ENCODE data around the gene MRPL58. TPM values are rescaled to one million over a fixed set of nuclear protein-coding genes. Genes with fewer than 3 reads are reported as not detected.

MRPL58 gene
- total and polyA plus RNA-seq, 10 of the 15 experiments (the other 5 are each of a cell fraction or from before 2014, with no cell fraction given): 23.0 to 64.3 (median 51.9) TPM

GRCh38 chr17:74964988-74965622, 47.4 kb upstream of the MRPL58 start:
- POLR2A ChIA-PET: no interaction called here
- Histone ChIP-seq H3K79me2 (ENCODE audit: control insufficient read depth, insufficient read depth, low read length) (no peaks in the 10 kb centered on the region), H3K9ac (ENCODE audit: control insufficient read depth, insufficient read depth, low read length) (no peak overlapping the region), H4K20me1 (ENCODE audit: control insufficient read depth, insufficient read depth) (no peaks in the 10 kb centered on the region), H3K36me3 (ENCODE audit: control insufficient read depth in 2 of 2, insufficient read depth in 2 of 2, low read length in 1 of 2) (no peaks in the 10 kb centered on the region), H3K4me2 (ENCODE audit: control insufficient read depth, insufficient read depth) (no peak overlapping the region), H3K27me3 (replicated peaks in 1 of 2; ENCODE audit: control insufficient read depth in 2 of 2, insufficient read depth in 2 of 2, low read length in 1 of 2) (no peaks in the 10 kb centered on the region), H3K4me1 (ENCODE audit: control insufficient read depth, insufficient read depth, low read length) (no peaks in the 10 kb centered on the region; the same call in 1 of the 2 replicates), H2AFZ (ENCODE audit: control insufficient read depth, low read depth, low read length) (no peak overlapping the region), H3K9me3 (replicated peaks; ENCODE audit: control insufficient read depth, insufficient read depth, low read length) (no peaks in the 10 kb centered on the region), H3K27ac (ENCODE audit: control insufficient read depth, insufficient read depth) (no peak overlapping the region), H3K4me3 (no peak overlapping the region)
- 26% methylated on average over 14 of the region's 14 CpGs for WGBS (ENCODE audit: insufficient coverage, insufficient replicate concordance, low lambda C conversion rate, missing lambda C conversion rate)
- CTCF ChIA-PET: interaction anchor here (1.1 to 5.5 kb wide), 2 partner anchors 41 to 150 kb away, joined by 3 to 100 read pairs; partner anchors contain the start of gene OTOP2
- FAIRE-seq: no peak
- in situ Hi-C loops (cut with MboI) (loop anchor here (5.0 kb wide), 2 partner anchors 237 to 447 kb away; no protein-coding TSS in a partner anchor), intact Hi-C loops (cut with micrococcal nuclease; ENCODE audit: unreplicated experiment) (loop anchor here (5.0 to 10.0 kb wide), 4 partner anchors 70 to 450 kb away; no protein-coding TSS in a partner anchor)
- SMC1A ChIA-PET (ENCODE audit: uncharacterized antibody, unreplicated experiment): no interaction called here
- BruUV-seq (replicated peaks): no TSS peak
- no peak for ATAC-seq
- RAD21 ChIA-PET (ENCODE audit: unreplicated experiment): no interaction called here
- TF ChIP-seq ZNF207 (IDR thresholded peaks at IDR 0.05; ENCODE audit: borderline replicate concordance) (no peak), BHLHE40 (IDR thresholded peaks at IDR 0.05; ENCODE audit: borderline replicate concordance in 1 of 2, low read depth in 2 of 2, low read length in 1 of 2) (peak in 1 of 2 experiments; percentile 18; a peak in 1 of 4 replicates)
- no peak for DNase-seq (ENCODE audit: low read depth, low spot score)

GRCh38 chr17:74968361-74968780, 44.1 kb upstream of the MRPL58 start:
- H3K4me2 ChIP-seq (ENCODE audit: control insufficient read depth, insufficient read depth): no peak overlapping the region
- ChIA-PET POLR2A (interaction anchor here (1.1 kb wide), 1 partner anchor 48 kb away, joined by 3 read pairs; no protein-coding TSS in a partner anchor), RAD21 (ENCODE audit: unreplicated experiment) (no interaction called here), SMC1A (ENCODE audit: uncharacterized antibody, unreplicated experiment) (interaction anchor here (1.4 kb wide), 2 partner anchors 8 to 80 kb away, joined by 5 read pairs; no protein-coding TSS in a partner anchor), CTCF (interaction anchor here (1.0 to 12.7 kb wide), 2 partner anchors 6 to 237 kb away, joined by 4 to 92 read pairs; partner anchors contain the start of gene NUP85)
- no peak overlapping the region for H3K4me3 ChIP-seq
- H2AFZ ChIP-seq (ENCODE audit: control insufficient read depth, low read depth, low read length): no peak overlapping the region
- no peak overlapping the region for H3K27ac ChIP-seq (ENCODE audit: control insufficient read depth, insufficient read depth)
- WGBS (ENCODE audit: insufficient coverage, insufficient replicate concordance, low lambda C conversion rate, missing lambda C conversion rate): 46% methylated on average over 5 of the region's 5 CpGs
- no peaks in the 10 kb centered on the region for H3K9me3 ChIP-seq (replicated peaks; ENCODE audit: control insufficient read depth, insufficient read depth, low read length)
- intact Hi-C loops (cut with micrococcal nuclease; ENCODE audit: unreplicated experiment): loop anchor here (10.0 kb wide), 2 partner anchors 66 to 446 kb away; no protein-coding TSS in a partner anchor
- H4K20me1 ChIP-seq (ENCODE audit: control insufficient read depth, insufficient read depth): no peaks in the 10 kb centered on the region
- H3K36me3 ChIP-seq (ENCODE audit: control insufficient read depth in 2 of 2, insufficient read depth in 2 of 2, low read length in 1 of 2): no peaks in the 10 kb centered on the region
- no peaks in the 10 kb centered on the region for H3K79me2 ChIP-seq (ENCODE audit: control insufficient read depth, insufficient read depth, low read length)
- no peak overlapping the region for H3K9ac ChIP-seq (ENCODE audit: control insufficient read depth, insufficient read depth, low read length)
- BruUV-seq (replicated peaks): no TSS peak
- FAIRE-seq: no peak
- H3K27me3 ChIP-seq (replicated peaks in 1 of 2; ENCODE audit: control insufficient read depth in 2 of 2, insufficient read depth in 2 of 2, low read length in 1 of 2): peaks cover 7 to 11% of the 10 kb centered on the region in 2 experiments; a peak in 3 of 4 replicates
- DNase-seq (ENCODE audit: low read depth, low spot score): no peak
- ATAC-seq: no peak
- H3K4me1 ChIP-seq (ENCODE audit: control insufficient read depth, insufficient read depth, low read length): no peaks in the 10 kb centered on the region
- in situ Hi-C loops (cut with MboI): loop anchor here (5.0 kb wide), 1 partner anchor 444 kb away; no protein-coding TSS in a partner anchor
- TF ChIP-seq ZBTB40 (IDR thresholded peaks at IDR 0.05; ENCODE audit: borderline replicate concordance) (no peak), TAF1 (IDR thresholded peaks at IDR 0.05; ENCODE audit: borderline replicate concordance, low read depth, low read length) (no peak), MTA2 (IDR thresholded peaks at IDR 0.05; ENCODE audit: low read depth) (no peak), IKZF1 (conservative IDR thresholded peaks at IDR 0.05) (no peak), BHLHE40 (IDR thresholded peaks at IDR 0.05; ENCODE audit: borderline replicate concordance in 1 of 2, low read depth in 2 of 2, low read length in 1 of 2) (no peak), ZNF207 (IDR thresholded peaks at IDR 0.05; ENCODE audit: borderline replicate concordance) (no peak), MYB (IDR thresholded peaks at IDR 0.05; ENCODE audit: borderline replicate concordance, low read depth, low read length) (no peak)
- TF ChIP-seq, protein P1, sequence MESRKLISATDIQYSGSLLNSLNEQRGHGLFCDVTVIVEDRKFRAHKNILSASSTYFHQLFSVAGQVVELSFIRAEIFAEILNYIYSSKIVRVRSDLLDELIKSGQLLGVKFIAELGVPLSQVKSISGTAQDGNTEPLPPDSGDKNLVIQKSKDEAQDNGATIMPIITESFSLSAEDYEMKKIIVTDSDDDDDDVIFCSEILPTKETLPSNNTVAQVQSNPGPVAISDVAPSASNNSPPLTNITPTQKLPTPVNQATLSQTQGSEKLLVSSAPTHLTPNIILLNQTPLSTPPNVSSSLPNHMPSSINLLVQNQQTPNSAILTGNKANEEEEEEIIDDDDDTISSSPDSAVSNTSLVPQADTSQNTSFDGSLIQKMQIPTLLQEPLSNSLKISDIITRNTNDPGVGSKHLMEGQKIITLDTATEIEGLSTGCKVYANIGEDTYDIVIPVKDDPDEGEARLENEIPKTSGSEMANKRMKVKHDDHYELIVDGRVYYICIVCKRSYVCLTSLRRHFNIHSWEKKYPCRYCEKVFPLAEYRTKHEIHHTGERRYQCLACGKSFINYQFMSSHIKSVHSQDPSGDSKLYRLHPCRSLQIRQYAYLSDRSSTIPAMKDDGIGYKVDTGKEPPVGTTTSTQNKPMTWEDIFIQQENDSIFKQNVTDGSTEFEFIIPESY (IDR thresholded peaks at IDR 0.05): no peak

All from GM12878 (cell line).